Measurements from ENCODE around the gene SRP14.

GRCh38 chr15:40087991-40088928 lies 49.3 kb upstream of the SRP14 start:
- TF ChIP-seq GATA2 (IDR thresholded peaks at IDR 0.05; ENCODE audit: low read depth, low read length) (no peak), GATA3 (IDR thresholded peaks at IDR 0.05; ENCODE audit: low read depth, low read length) (no peak)

Data from SH-SY5Y (cell line).